Measurements from ENCODE around the gene KLHL29.

Gene KLHL29

GRCh38 chr2:23754970-23755369, 370.0 kb downstream of the KLHL29 start:
- no peak for TF ChIP-seq CTCF (IDR thresholded peaks at IDR 0.05)

GRCh38 chr2:23756593-23757292, 371.8 kb downstream of the KLHL29 start:
- no peak for TF ChIP-seq CTCF (IDR thresholded peaks at IDR 0.05)

- TF ChIP-seq CTCF (IDR thresholded peaks at IDR 0.05), result no peak
Observed at GRCh38 chr2:23757686-23758433, 372.9 kb downstream of the KLHL29 start.

All from LNCAP (cell line).